Pericardium fibroblast (primary cell): Measurements from ENCODE around the gene NTNG1. TPM values are rescaled to one million over a fixed set of nuclear protein-coding genes. Genes with fewer than 3 reads are reported as not detected.

Experiments
- total RNA-seq: library from RNA; depleted of rRNA; stranded (reverse); fragments of >200 nt; gene quantifications from 2 replicates; pipeline ENCODE4 v1.2.3, GENCODE V29; 2015

The NTNG1 gene
- 3.6 and 11.2 TPM in 2 replicates for total RNA-seq

GRCh38 chr1:107140703-107141490 lies at the start of gene NTNG1:
TSS of gene NTNG1 (plus strand) at chr1:107141039.

Other genes with a start within 250 kb of the NTNG1 start
- gene PRMT6, start 84.4 kb upstream of the NTNG1 start, total RNA-seq, result 12.5 and 15.9 TPM in 2 replicates